Esophagus (tissue), 2 donors: ENCODE data around the gene PLAAT3. TPM values are rescaled to one million over a fixed set of nuclear protein-coding genes. Genes with fewer than 3 reads are reported as not detected.
"Not testable (repeated sequence)": the region's sequence is repeated elsewhere in the genome, so short reads cannot be mapped to it uniquely, and the experiment has no call there.

Experiments used
- H3K27ac ChIP-seq, 2 donors: one replicate each; pipeline ENCODE4 v1.5.1; 2013; ENCODE audit warnings: low read depth in 2 of 2, mild to moderate bottlenecking in 2 of 2, inconsistent platforms in 1 of 2, low read length in 1 of 2, moderate library complexity in 1 of 2
- H3K27me3 ChIP-seq, 2 donors: one replicate each; pipeline ENCODE4 v1.6.1; 2013; ENCODE audit warnings: low read length in 2 of 2, control low read depth in 1 of 2, mild to moderate bottlenecking in 1 of 2; ENCODE audit not compliant: insufficient read depth in 2 of 2, control insufficient read depth in 1 of 2
- H3K36me3 ChIP-seq, 2 donors: one replicate each; pipeline ENCODE4 v1.6.1; 2013; ENCODE audit warnings: low read length in 1 of 2; ENCODE audit not compliant: control insufficient read depth in 2 of 2, insufficient read depth in 2 of 2
- H3K4me1 ChIP-seq, 2 donors: one replicate each; pipeline ENCODE4 v1.6.1; 2013; ENCODE audit warnings: low read length in 1 of 2; ENCODE audit not compliant: control insufficient read depth in 2 of 2, insufficient read depth in 2 of 2
- H3K4me3 ChIP-seq, 2 donors: one replicate each; pipeline ENCODE4 v1.5.1; 2013; ENCODE audit warnings: low read length in 2 of 2, mild to moderate bottlenecking in 2 of 2, low read depth in 1 of 2, moderate library complexity in 1 of 2
- H3K9me3 ChIP-seq, 2 donors: one replicate each; pipeline ENCODE4 v1.6.1; 2013; ENCODE audit warnings: mild to moderate bottlenecking in 2 of 2, low read depth in 1 of 2, low read length in 1 of 2, moderate library complexity in 1 of 2; ENCODE audit not compliant: control insufficient read depth in 2 of 2, insufficient read depth in 1 of 2
- WGBS, 2 donors: extraction: QIAGEN DNeasy Blood & Tissue Kit; methylation state at CpG; one replicate each; pipeline ENCODE4 v1.1.7; 2013; 5-methylcytosine and 5-hydroxymethylcytosine counted together
- polyA plus RNA-seq, 2 donors: library from polyadenylated mRNA; stranded (reverse); fragments of 200-250 nt; gene quantifications; one replicate each; pipeline ENCODE4 v1.2.3, GENCODE V29; 2013
- donor health status: healthy with polysubstance abuse.
- donor health status: Bipolar disorder and iron deficiency.

Gene PLAAT3
- polyA plus RNA-seq, 2 donors = 3.1 to 8.9 TPM

GRCh38 chr11:63548178-63548577, 66.1 kb downstream of the PLAAT3 start:
- no peak overlapping the region for H3K27ac ChIP-seq
- 64 to 77% methylated on average over 4 of the region's 4 CpGs for WGBS, 2 donors
- no peaks in the 10 kb centered on the region for H3K9me3 ChIP-seq
- no peaks in the 10 kb centered on the region for H3K27me3 ChIP-seq
- no peak overlapping the region for H3K4me3 ChIP-seq
- peaks cover 0 to 11% of the 10 kb centered on the region in 2 donors for H3K36me3 ChIP-seq
- no peaks in the 10 kb centered on the region for H3K4me1 ChIP-seq

GRCh38 chr11:63547061-63547460, 67.2 kb downstream of the PLAAT3 start:
- WGBS, 2 donors = 93 to 95% methylated on average over 1 of the region's 1 CpG
- no peaks in the 10 kb centered on the region for H3K9me3 ChIP-seq
- no peak overlapping the region for H3K4me3 ChIP-seq
- no peak overlapping the region for H3K27ac ChIP-seq
- peaks cover 0 to 11% of the 10 kb centered on the region in 2 donors for H3K36me3 ChIP-seq
- H3K4me1 ChIP-seq = no peaks in the 10 kb centered on the region
- no peaks in the 10 kb centered on the region for H3K27me3 ChIP-seq

GRCh38 chr11:63543711-63544110, 70.5 kb downstream of the PLAAT3 start:
- Histone ChIP-seq H3K4me1 (peaks cover 0 to 2% of the 10 kb centered on the region in 2 donors), H3K4me3 (no peak overlapping the region), H3K27me3 (no peaks in the 10 kb centered on the region), H3K36me3 (peaks cover 0 to 11% of the 10 kb centered on the region in 2 donors), H3K27ac (no peak overlapping the region), H3K9me3 (no peaks in the 10 kb centered on the region)
- WGBS, 2 donors = 94 to 97% methylated on average over 2 of the region's 2 CpGs

- not testable (repeated sequence) for H3K27me3 ChIP-seq, H3K9me3 ChIP-seq, H3K27ac ChIP-seq, H3K4me3 ChIP-seq
- WGBS, 2 donors = 75 to 81% methylated on average over 2 of the region's 2 CpGs
- Histone ChIP-seq H3K4me1 (peaks cover 3 to 13% of the 10 kb centered on the region in 2 donors), H3K36me3 (peaks cover 0 to 11% of the 10 kb centered on the region in 2 donors)
These were observed 71.7 kb downstream of the PLAAT3 start for GRCh38 chr11:63542506-63542905.

- H3K4me3 ChIP-seq = peak overlapping the region; percentile 35 to 50
- H3K27me3 ChIP-seq = no peaks in the 10 kb centered on the region
- H3K27ac ChIP-seq = peak overlapping the region; percentile 81 to 92
- 18 to 27% methylated on average over 8 of the region's 8 CpGs for WGBS, 2 donors
- H3K4me1 ChIP-seq = peaks cover 3 to 17% of the 10 kb centered on the region in 2 donors
- H3K9me3 ChIP-seq = no peaks in the 10 kb centered on the region
- no peaks in the 10 kb centered on the region for H3K36me3 ChIP-seq
These were observed 76.7 kb downstream of the PLAAT3 start for GRCh38 chr11:63537293-63538101.

GRCh38 chr11:63536669-63537292, 77.5 kb downstream of the PLAAT3 start, which contains the start of gene PLAAT4:
Gene PLAAT4, plus strand, starts transcription at chr11:63536808. Its CDS starts 61 bp downstream, at chr11:63536869.
- Histone ChIP-seq H3K4me1 (peaks cover 3 to 17% of the 10 kb centered on the region in 2 donors), H3K27ac (peak within 1 kb of the TSS; percentile 81 to 92)
- WGBS, 2 donors = 12 to 14% methylated on average over 10 of the region's 10 CpGs

GRCh38 chr11:63535734-63536133, 78.5 kb downstream of the PLAAT3 start:
- 73 to 79% methylated on average over 1 of the region's 1 CpG for WGBS, 2 donors
- H3K4me1 ChIP-seq = peaks cover 3 to 17% of the 10 kb centered on the region in 2 donors
- peak overlapping the region in 1 of 2 donors; percentile 92 for H3K27ac ChIP-seq
- H3K36me3 ChIP-seq = no peaks in the 10 kb centered on the region
- no peak overlapping the region for H3K4me3 ChIP-seq
- H3K9me3 ChIP-seq = no peaks in the 10 kb centered on the region
- H3K27me3 ChIP-seq = no peaks in the 10 kb centered on the region

More at GRCh38 chr11:63536669-63537292, 77.5 kb downstream of the PLAAT3 start, which contains the start of gene PLAAT4:
- Histone ChIP-seq H3K27me3 (no peaks in the 10 kb centered on the region), H3K36me3 (no peaks in the 10 kb centered on the region), H3K9me3 (no peaks in the 10 kb centered on the region), H3K4me3 (peak within 1 kb of the TSS; percentile 35 to 50)

GRCh38 chr11:63534895-63535461, 79.3 kb downstream of the PLAAT3 start:
- H3K36me3 ChIP-seq = no peaks in the 10 kb centered on the region
- no peaks in the 10 kb centered on the region for H3K27me3 ChIP-seq
- no peak overlapping the region for H3K27ac ChIP-seq
- no peaks in the 10 kb centered on the region for H3K9me3 ChIP-seq
- peaks cover 3 to 17% of the 10 kb centered on the region in 2 donors for H3K4me1 ChIP-seq
- H3K4me3 ChIP-seq = no peak overlapping the region
- 80 to 88% methylated on average over 5 of the region's 5 CpGs for WGBS, 2 donors

- no peaks in the 10 kb centered on the region for H3K36me3 ChIP-seq
- no peaks in the 10 kb centered on the region for H3K9me3 ChIP-seq
- H3K4me3 ChIP-seq = no peak overlapping the region
- H3K4me1 ChIP-seq = peaks cover 3 to 17% of the 10 kb centered on the region in 2 donors
- H3K27me3 ChIP-seq = no peaks in the 10 kb centered on the region
- 61 to 64% methylated on average over 3 of the region's 3 CpGs for WGBS, 2 donors
- no peak overlapping the region for H3K27ac ChIP-seq
These were observed 80.2 kb downstream of the PLAAT3 start for GRCh38 chr11:63534076-63534475.
